ENCODE measurements around the gene MARK2. TPM values are rescaled to one million over a fixed set of nuclear protein-coding genes. Genes with fewer than 3 reads are reported as not detected.

Gene MARK2
- total and polyA plus RNA-seq, 2 of the 8 experiments (the other 6 are each of a cell fraction or from before 2014, with no cell fraction given): 19.3 to 58.5 TPM

DNA sequence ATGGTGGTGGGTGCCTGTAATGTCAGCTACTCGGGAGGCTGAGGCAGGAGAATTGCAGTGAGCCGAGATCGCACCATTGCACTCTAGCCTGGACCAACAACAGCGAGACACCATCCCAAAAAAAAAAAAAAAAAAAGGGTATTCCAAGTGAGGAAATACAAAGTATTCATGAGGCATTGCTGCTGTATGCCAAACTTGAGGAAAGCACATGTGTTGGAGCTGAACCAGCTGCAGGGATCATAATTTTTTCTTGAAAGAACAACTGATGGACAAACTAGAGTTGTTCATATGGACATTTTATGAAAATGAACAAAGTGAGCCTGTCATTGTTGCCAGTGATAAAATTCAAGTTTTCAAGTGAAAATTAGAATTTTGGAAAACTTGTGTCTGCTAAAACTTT, 15.8 kb downstream of the MARK2 start:
- no peak overlapping the region for H3K27ac ChIP-seq (ENCODE audit: low read depth, low read length)
- no peak overlapping the region for H3K9ac ChIP-seq (replicated peaks in 1 of 4; ENCODE audit: extremely low read depth in 1 of 4, low read depth in 3 of 4, low read length in 3 of 4)
- no peak overlapping the region for H4K91ac ChIP-seq (replicated peaks; ENCODE audit: insufficient read length, low read length)
- no peak overlapping the region for H2AFZ ChIP-seq (ENCODE audit: low read length)
- TF ChIP-seq, protein P1, sequence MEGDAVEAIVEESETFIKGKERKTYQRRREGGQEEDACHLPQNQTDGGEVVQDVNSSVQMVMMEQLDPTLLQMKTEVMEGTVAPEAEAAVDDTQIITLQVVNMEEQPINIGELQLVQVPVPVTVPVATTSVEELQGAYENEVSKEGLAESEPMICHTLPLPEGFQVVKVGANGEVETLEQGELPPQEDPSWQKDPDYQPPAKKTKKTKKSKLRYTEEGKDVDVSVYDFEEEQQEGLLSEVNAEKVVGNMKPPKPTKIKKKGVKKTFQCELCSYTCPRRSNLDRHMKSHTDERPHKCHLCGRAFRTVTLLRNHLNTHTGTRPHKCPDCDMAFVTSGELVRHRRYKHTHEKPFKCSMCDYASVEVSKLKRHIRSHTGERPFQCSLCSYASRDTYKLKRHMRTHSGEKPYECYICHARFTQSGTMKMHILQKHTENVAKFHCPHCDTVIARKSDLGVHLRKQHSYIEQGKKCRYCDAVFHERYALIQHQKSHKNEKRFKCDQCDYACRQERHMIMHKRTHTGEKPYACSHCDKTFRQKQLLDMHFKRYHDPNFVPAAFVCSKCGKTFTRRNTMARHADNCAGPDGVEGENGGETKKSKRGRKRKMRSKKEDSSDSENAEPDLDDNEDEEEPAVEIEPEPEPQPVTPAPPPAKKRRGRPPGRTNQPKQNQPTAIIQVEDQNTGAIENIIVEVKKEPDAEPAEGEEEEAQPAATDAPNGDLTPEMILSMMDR (IDR thresholded peaks at IDR 0.05; ENCODE audit: control extremely low read depth in 1 of 3, insufficient read depth in 1 of 3, low read depth in 1 of 3, low read length in 3 of 3): no peak
- TF ChIP-seq BRCA1 (IDR thresholded peaks at IDR 0.05; ENCODE audit: low read depth, low read length): no peak
- no peak for TF ChIP-seq TBP (IDR thresholded peaks at IDR 0.05; ENCODE audit: low read depth, low read length)
- no peak overlapping the region for H3K18ac ChIP-seq (ENCODE audit: extremely low read depth, low read length)
- peaks cover 0 to 3% of the 10 kb centered on the region in 2 experiments for H4K20me1 ChIP-seq (replicated peaks in 1 of 2; ENCODE audit: control insufficient read depth in 1 of 2, insufficient read depth in 2 of 2, low read length in 2 of 2)
- peaks cover 8 to 74% of the 10 kb centered on the region in 2 experiments for H3K79me2 ChIP-seq (ENCODE audit: control insufficient read depth in 1 of 2, insufficient read depth in 2 of 2, low read length in 2 of 2)
- no peaks in the 10 kb centered on the region for H3K23me2 ChIP-seq (ENCODE audit: low read depth, low read length)
- H2BK120ac ChIP-seq (replicated peaks; ENCODE audit: low read depth, low read length): no peak overlapping the region
- no peak overlapping the region for H3K4me2 ChIP-seq (ENCODE audit: insufficient read depth in 1 of 2, low read depth in 2 of 2, low read length in 2 of 2)
- no peak overlapping the region for H4K5ac ChIP-seq (ENCODE audit: insufficient read length, low read depth, low read length)
- H3K36me3 ChIP-seq (ENCODE audit: control insufficient read depth in 2 of 4, insufficient read depth in 4 of 4, low read length in 3 of 4): no peaks in the 10 kb centered on the region
- WGBS, 2 experiments (ENCODE audit: extremely low coverage in 1 of 2, insufficient coverage in 1 of 2, insufficient read length in 1 of 2, insufficient replicate concordance in 2 of 2, low coverage in 1 of 2, low lambda C conversion rate in 2 of 2, missing lambda C conversion rate in 1 of 2): 90% methylated on average over 4 of the region's 4 CpGs; no CpG with 5 or more reads in 1 of the 2 experiments
- peaks cover 14% of the 10 kb centered on the region for H3K79me1 ChIP-seq (ENCODE audit: low read depth, low read length)
- H3K14ac ChIP-seq (ENCODE audit: insufficient read length): no peak overlapping the region
- FAIRE-seq (no peak), DNase-seq (ENCODE audit: low read depth in 1 of 2, low spot score in 2 of 2) (no peak)
- no peak overlapping the region for H2BK15ac ChIP-seq (ENCODE audit: low read length)
- no peak overlapping the region for H3K23ac ChIP-seq (ENCODE audit: insufficient read length)
- no peaks in the 10 kb centered on the region for H3K27me3 ChIP-seq (replicated peaks in 1 of 4; ENCODE audit: control insufficient read depth in 3 of 4, extremely low read depth in 1 of 4, insufficient read depth in 3 of 4, low read length in 3 of 4)
- H3K9me3 ChIP-seq (ENCODE audit: insufficient read depth in 2 of 2, low read depth in 1 of 2, low read length in 1 of 2): no peaks in the 10 kb centered on the region
- peaks cover 0 to 5% (median 1%) of the 10 kb centered on the region in 4 experiments; a peak in 2 of 7 replicates for H3K4me1 ChIP-seq (replicated peaks in 1 of 4; ENCODE audit: control insufficient read depth in 3 of 4, insufficient read depth in 4 of 4, low read length in 3 of 4)
- no peak overlapping the region for H2AK5ac ChIP-seq (ENCODE audit: low read depth, low read length)
- no peak overlapping the region for H4K8ac ChIP-seq (ENCODE audit: extremely low read depth, insufficient read depth, low read length)
- H2BK20ac ChIP-seq (ENCODE audit: low read length): no peak overlapping the region
- H3K56ac ChIP-seq (replicated peaks; ENCODE audit: insufficient read length, low read depth, low read length): no peak overlapping the region
- ChIA-PET POLR2A (ENCODE audit: partially characterized antibody) (interaction anchor here (0.5 to 1.6 kb wide), 3 partner anchors 39 to 337 kb away, joined by 3 to 6 read pairs (median 4); no protein-coding TSS in a partner anchor), CTCF (ENCODE audit: partially characterized antibody) (interaction anchor here (0.8 to 1.9 kb wide), 4 partner anchors 11 to 66 kb away, joined by 3 to 8 read pairs (median 4); no protein-coding TSS in a partner anchor)
- H2BK12ac ChIP-seq (ENCODE audit: low read depth, low read length): no peak overlapping the region
- no peak overlapping the region for H3K4me3 ChIP-seq (ENCODE audit: extremely low read depth in 1 of 4, insufficient read depth in 2 of 4, low read depth in 3 of 4, low read length in 4 of 4)
- H2BK5ac ChIP-seq (ENCODE audit: low read depth, low read length): no peak overlapping the region
- H3K4ac ChIP-seq (replicated peaks; ENCODE audit: insufficient read length, low read depth, low read length): no peak overlapping the region
